Activated B cell treated with CpG ODN at 0.5 μM for 24 hours (primary cell): ENCODE data around the gene PCNX1. TPM values are rescaled to one million over a fixed set of nuclear protein-coding genes. Genes with fewer than 3 reads are reported as not detected.

ENCODE experiments used
- ATAC-seq: fragments of 200-7000 bp; cut with Tn5 transposase; one replicate; pipeline ENCODE4 v1.10.0; 2021; ENCODE audit warnings: low read depth, mild to moderate bottlenecking, moderate library complexity
- CTCF ChIA-PET: fragments of 350-600 bp; sonication (Branson Sonifier 250); formaldehyde crosslinking; loops from one replicate; lab custom pipeline; 2021; ENCODE audit warnings: antibody characterized with exemption; lab: Charles Lee
- POLR2A ChIA-PET: fragments of 350-600 bp; sonication (Branson Sonifier 250); formaldehyde crosslinking; loops from one replicate; lab custom pipeline; 2021; ENCODE audit warnings: antibody characterized with exemption; lab: Charles Lee
- DNase-seq: peaks from one replicate; pipeline ENCODE4 v3.0.0; 2022
- H3K27ac Mint-ChIP-seq: one replicate; pipeline ENCODE4 v1.8.0; 2020; ENCODE audit warnings: mixed read lengths
- H3K27me3 Mint-ChIP-seq: one replicate; pipeline ENCODE4 v1.8.0; 2021; ENCODE audit warnings: mixed read lengths
- H3K36me3 Mint-ChIP-seq: one replicate; pipeline ENCODE4 v1.8.0; 2021; ENCODE audit warnings: low read depth, mixed read lengths
- H3K4me1 Mint-ChIP-seq: one replicate; pipeline ENCODE4 v1.8.0; 2021; ENCODE audit warnings: mixed read lengths
- H3K4me3 Mint-ChIP-seq: one replicate; pipeline ENCODE4 v1.8.0; 2020; ENCODE audit warnings: mild to moderate bottlenecking, mixed read lengths
- H3K9me3 Mint-ChIP-seq: one replicate; pipeline ENCODE4 v1.8.0; 2020; ENCODE audit warnings: mixed read lengths
- intact Hi-C: fragments of 100-400 bp; cut with micrococcal nuclease; formaldehyde crosslinking; loops from one replicate; pipeline ENCODE4 v1.15.1; 2024
- total RNA-seq: library from RNA; stranded (reverse); gene quantifications from 2 replicates; pipeline ENCODE4 v1.2.3, GENCODE V29; 2022
- TF ChIP-seq, protein P1 (sequence below): fragments of 200-600 bp; IDR thresholded peaks from one replicate; pipeline ENCODE4 v1.8.0; 2022; ENCODE audit warnings: antibody characterized with exemption, mild to moderate bottlenecking

Gene PCNX1
- total RNA-seq, 1 donor from 2014 or later, result 64.7 TPM

DNA sequence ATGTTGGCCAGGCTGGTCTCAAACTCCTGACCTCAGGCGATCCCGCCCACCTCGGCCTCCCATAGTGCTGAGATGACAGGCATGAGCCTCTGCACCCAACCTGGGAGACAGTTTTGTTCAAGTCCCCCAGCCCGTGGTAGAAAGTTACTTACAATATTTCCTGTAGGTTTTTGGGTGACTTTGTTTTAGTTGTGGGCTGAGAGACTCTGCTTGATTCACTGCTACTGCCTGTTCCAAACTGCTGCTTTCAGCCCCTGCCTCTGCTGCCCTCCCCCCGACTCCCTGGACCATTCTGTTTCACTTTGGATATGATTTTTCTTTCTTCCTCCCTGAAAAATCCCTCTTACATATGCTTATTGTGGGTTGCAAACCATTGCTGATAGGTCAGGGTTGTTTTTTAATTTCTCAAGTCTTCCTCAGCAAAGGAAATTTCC lies 13.4 kb upstream of the PCNX1 start:
- TF ChIP-seq, protein P1, sequence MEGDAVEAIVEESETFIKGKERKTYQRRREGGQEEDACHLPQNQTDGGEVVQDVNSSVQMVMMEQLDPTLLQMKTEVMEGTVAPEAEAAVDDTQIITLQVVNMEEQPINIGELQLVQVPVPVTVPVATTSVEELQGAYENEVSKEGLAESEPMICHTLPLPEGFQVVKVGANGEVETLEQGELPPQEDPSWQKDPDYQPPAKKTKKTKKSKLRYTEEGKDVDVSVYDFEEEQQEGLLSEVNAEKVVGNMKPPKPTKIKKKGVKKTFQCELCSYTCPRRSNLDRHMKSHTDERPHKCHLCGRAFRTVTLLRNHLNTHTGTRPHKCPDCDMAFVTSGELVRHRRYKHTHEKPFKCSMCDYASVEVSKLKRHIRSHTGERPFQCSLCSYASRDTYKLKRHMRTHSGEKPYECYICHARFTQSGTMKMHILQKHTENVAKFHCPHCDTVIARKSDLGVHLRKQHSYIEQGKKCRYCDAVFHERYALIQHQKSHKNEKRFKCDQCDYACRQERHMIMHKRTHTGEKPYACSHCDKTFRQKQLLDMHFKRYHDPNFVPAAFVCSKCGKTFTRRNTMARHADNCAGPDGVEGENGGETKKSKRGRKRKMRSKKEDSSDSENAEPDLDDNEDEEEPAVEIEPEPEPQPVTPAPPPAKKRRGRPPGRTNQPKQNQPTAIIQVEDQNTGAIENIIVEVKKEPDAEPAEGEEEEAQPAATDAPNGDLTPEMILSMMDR, result no peak
- no peak for DNase-seq
- ChIA-PET POLR2A (no interaction called here), CTCF (no interaction called here)
- no peaks in the 10 kb centered on the region for H3K4me1 Mint-ChIP-seq
- H3K27me3 Mint-ChIP-seq, result peaks cover 9% of the 10 kb centered on the region
- no peaks in the 10 kb centered on the region for H3K36me3 Mint-ChIP-seq
- intact Hi-C loops, result no loop called here
- H3K4me3 Mint-ChIP-seq, result no peak overlapping the region
- H3K9me3 Mint-ChIP-seq, result peaks cover 3% of the 10 kb centered on the region
- H3K27ac Mint-ChIP-seq, result no peak overlapping the region
- ATAC-seq, result no peak

DNA sequence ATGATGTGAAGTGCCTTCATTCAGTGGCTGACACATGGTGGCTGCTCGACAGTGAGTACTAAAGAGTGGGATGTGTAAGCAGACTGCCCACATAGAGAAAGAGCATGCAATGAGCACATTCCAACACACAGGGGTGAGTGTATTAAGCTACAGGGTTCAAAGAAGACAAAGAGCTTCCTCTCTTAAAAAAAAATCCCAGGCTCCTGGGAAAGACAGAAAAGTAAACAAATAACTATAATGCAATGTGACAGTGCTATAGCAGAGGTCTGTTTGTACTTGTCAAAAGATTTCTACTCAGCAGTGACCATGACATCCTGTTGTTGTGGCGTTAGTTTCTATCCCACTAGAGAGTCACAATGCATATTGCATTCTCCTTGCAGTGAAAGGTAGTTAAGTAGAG lies 12.4 kb upstream of the PCNX1 start:
- no peak for ATAC-seq
- POLR2A ChIA-PET, result no interaction called here
- no peak overlapping the region for H3K4me3 Mint-ChIP-seq
- H3K9me3 Mint-ChIP-seq, result peaks cover 3% of the 10 kb centered on the region
- no peak for DNase-seq
- TF ChIP-seq, protein P1, result no peak
- CTCF ChIA-PET, result no interaction called here
- intact Hi-C loops, result no loop called here
- no peaks in the 10 kb centered on the region for H3K36me3 Mint-ChIP-seq
- no peaks in the 10 kb centered on the region for H3K4me1 Mint-ChIP-seq
- peaks cover 9% of the 10 kb centered on the region for H3K27me3 Mint-ChIP-seq
- H3K27ac Mint-ChIP-seq, result no peak overlapping the region

DNA sequence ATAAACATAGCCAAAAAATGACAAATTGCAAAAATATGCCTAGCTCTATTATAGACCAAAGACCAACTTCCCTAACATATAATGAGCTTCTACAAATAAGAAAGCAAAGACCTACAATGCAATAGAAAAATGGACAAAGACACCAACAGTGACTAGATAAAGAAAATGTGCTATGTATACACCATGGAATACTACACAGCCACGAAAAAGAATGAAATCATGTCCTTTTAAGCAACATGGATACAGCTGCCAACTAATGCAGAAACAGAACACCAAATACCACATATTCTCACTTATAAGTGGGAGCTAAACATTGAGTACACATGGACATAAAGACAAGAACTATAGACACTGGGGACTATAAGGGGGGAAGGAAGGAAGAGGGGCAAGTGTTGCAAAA lies 10.9 kb upstream of the PCNX1 start:
- ATAC-seq, result no peak
- Mint-ChIP-seq H3K27ac (no peak overlapping the region), H3K9me3 (peaks cover 3% of the 10 kb centered on the region), H3K27me3 (peaks cover 9% of the 10 kb centered on the region), H3K36me3 (no peaks in the 10 kb centered on the region), H3K4me1 (no peaks in the 10 kb centered on the region), H3K4me3 (no peak overlapping the region)
- no peak for DNase-seq
- ChIA-PET POLR2A (no interaction called here), CTCF (interaction anchor here (2.4 kb wide), 1 partner anchor 10 kb away, joined by 12 read pairs; the partner anchor contains the start of gene PCNX1)
- intact Hi-C loops, result no loop called here
- TF ChIP-seq, protein P1, result no peak

DNA sequence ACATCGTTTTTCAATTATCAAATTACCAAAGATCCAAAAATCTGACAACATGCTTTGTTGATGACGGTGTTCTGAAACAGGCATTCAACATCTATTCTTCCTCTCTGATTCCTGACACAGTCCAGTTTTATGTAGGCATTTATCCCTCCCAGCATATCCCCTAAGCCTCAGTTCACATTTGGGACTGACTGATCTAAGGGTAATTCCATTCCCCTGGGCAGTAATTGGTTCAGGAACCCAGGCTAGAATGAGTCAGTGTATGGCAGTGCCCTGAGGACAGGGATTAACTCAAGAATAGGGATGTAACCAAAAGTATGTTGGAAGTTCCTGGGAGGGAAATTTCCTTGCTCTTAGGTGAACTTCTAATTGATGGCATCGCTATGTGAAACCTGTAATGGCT lies 10.3 kb upstream of the PCNX1 start:
- H3K27me3 Mint-ChIP-seq, result peaks cover 9% of the 10 kb centered on the region
- H3K27ac Mint-ChIP-seq, result no peak overlapping the region
- CTCF ChIA-PET, result interaction anchor here (2.4 kb wide), 1 partner anchor 10 kb away, joined by 12 read pairs; the partner anchor contains the start of gene PCNX1
- ATAC-seq (no peak), DNase-seq (no peak)
- intact Hi-C loops, result no loop called here
- H3K36me3 Mint-ChIP-seq, result no peaks in the 10 kb centered on the region
- H3K4me1 Mint-ChIP-seq, result no peaks in the 10 kb centered on the region
- H3K4me3 Mint-ChIP-seq, result no peak overlapping the region
- H3K9me3 Mint-ChIP-seq, result peaks cover 3% of the 10 kb centered on the region
- POLR2A ChIA-PET, result no interaction called here
- TF ChIP-seq, protein P1, result no peak

DNA sequence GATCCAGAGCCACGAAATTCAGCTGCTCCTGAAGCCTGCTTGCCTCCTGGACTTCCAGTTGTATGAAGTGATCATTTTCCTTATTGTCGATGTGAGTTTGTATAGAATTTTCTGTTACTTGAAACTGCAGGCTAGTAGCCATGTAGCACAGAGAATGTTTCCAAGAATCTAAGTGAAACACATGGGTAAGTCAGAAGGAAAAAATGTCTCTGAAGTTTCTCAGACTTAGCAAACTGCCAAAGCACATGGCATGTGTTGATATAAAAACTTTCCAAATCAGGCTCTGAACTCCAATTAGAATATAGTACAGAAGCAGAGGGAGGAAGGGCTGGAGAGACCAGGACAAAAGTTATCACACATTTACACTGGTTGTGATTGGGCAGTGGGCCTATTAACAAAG lies 9.8 kb upstream of the PCNX1 start:
- TF ChIP-seq, protein P1, result no peak
- ChIA-PET CTCF (interaction anchor here (2.4 kb wide), 1 partner anchor 9 kb away, joined by 12 read pairs; the partner anchor contains the start of gene PCNX1), POLR2A (no interaction called here)
- peaks cover 3% of the 10 kb centered on the region for H3K9me3 Mint-ChIP-seq
- intact Hi-C loops, result no loop called here
- H3K4me1 Mint-ChIP-seq, result no peaks in the 10 kb centered on the region
- no peak for DNase-seq
- H3K36me3 Mint-ChIP-seq, result no peaks in the 10 kb centered on the region
- H3K27me3 Mint-ChIP-seq, result peaks cover 9% of the 10 kb centered on the region
- no peak overlapping the region for H3K4me3 Mint-ChIP-seq
- no peak overlapping the region for H3K27ac Mint-ChIP-seq
- ATAC-seq, result no peak
